ENCODE results near the gene LRMDA.

The LRMDA gene

GRCh38 chr10:75887992-75888680 lies 456.7 kb downstream of the LRMDA start:
- no peak for DNase-seq (ENCODE audit: low read depth in 1 of 2, low spot score in 1 of 2)

DNA sequence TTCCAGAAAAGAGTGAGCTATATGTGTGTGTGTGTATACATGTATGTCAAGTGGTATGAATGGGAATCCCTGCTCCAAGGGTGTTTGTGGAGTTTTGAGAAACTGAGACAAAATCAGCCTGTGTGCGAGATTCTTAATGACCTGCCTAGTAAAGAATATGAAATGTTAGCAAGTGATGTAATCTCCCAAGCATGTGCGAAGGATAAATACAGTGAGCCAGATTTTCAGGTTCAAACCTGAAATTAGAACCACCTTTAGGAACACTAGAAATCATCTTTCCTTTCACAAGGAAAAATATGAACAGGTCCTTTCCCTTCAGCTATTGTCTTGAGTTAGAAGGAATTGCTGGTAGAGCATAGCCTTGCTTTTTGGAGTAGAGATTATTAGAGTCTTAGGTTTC lies 457.6 kb downstream of the LRMDA start:
- no peak for DNase-seq (ENCODE audit: low read depth in 1 of 2, low spot score in 1 of 2)

DNA sequence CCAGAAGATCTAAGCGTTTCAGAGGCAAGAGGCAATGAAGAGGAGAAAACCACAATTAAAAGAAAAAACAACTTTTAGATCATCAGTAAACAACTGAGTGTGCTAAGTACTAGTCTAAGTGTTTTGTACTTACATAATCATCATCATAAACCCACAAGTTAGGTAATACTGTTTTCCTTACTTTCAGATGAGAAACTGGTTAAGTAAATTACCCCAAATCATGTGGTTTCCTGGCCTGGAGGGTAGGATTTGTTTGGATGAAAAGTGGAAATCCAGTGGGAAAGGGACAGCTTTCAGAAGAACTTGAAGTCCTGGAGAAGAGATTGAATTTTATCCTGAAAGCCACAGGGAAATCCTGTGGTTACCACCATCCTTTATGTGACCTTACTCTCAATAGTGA lies 463.3 kb downstream of the LRMDA start:
- DNase-seq (ENCODE audit: low read depth in 1 of 2, low spot score in 1 of 2): no peak

GRCh38 chr10:75895259-75895658 lies 463.8 kb downstream of the LRMDA start:
- DNase-seq (ENCODE audit: low read depth in 1 of 2, low spot score in 1 of 2): no peak

- DNase-seq (ENCODE audit: low read depth in 1 of 2, low spot score in 1 of 2): no peak
Observed at GRCh38 chr10:75899816-75900390, 468.5 kb downstream of the LRMDA start.

- DNase-seq (ENCODE audit: low read depth in 1 of 2, low spot score in 1 of 2): no peak
Observed at GRCh38 chr10:75902816-75903215, 471.4 kb downstream of the LRMDA start.

DNA sequence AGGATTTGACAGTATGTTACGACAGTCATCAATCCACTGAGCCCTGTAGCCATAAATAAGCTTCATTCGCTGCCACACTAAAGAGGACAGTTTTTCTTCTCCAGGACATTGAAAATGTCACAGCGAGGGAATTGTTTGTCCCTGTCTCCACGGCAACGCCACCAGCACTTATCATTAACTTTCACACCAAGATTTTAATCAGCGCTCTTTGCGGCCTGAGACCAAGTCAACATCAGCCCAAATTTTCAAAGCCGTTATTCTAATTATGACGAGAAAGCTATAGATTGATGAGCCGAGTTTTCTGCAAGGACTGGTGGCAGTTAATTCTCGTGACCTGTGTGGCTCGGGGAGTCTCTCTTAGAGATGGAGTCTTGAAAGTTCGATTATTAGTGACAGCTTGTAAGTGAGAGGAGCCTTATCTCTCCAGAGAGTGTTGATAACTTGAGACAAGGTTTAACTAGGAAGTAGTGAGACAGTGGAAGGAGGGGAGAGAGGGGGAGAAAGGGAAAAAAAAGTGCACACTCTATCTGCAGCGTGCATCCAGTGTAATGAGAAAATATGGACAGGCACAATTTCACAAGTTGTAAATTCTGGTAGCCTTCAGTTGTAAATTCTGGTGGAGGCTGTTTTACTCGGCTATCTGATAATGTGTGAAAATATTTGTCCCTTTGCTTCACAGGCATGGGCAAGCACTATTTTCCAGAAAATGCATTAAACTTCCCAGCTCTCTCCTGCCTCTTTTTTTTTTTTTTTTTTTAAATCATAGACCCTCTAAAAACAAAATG lies 473.3 kb downstream of the LRMDA start:
- DNase-seq (ENCODE audit: low read depth in 1 of 2, low spot score in 1 of 2): no peak

- DNase-seq (ENCODE audit: low read depth in 1 of 2, low spot score in 1 of 2): no peak
Observed at GRCh38 chr10:75905490-75905889, 474.1 kb downstream of the LRMDA start.

DNA sequence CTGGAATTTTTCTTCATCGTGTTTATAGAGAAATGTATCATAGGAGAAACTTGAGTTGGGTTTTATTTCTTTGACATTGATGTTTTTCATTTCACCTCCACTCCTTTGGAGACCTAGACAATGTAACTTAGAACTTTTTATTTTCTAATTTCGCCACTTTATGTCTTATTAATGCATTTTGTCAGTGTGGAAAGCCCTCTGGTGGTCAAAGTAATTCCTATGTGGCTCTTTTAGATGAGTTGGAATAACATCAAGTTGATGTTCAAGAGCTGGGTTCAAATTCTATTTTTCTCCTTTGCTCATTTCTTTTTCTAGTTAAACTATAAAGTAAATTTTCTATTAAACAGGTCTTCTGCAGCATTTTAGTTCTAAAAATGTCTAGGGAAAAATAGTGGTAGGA lies 478.6 kb downstream of the LRMDA start:
- DNase-seq (ENCODE audit: low read depth in 1 of 2, low spot score in 1 of 2): no peak

DNA sequence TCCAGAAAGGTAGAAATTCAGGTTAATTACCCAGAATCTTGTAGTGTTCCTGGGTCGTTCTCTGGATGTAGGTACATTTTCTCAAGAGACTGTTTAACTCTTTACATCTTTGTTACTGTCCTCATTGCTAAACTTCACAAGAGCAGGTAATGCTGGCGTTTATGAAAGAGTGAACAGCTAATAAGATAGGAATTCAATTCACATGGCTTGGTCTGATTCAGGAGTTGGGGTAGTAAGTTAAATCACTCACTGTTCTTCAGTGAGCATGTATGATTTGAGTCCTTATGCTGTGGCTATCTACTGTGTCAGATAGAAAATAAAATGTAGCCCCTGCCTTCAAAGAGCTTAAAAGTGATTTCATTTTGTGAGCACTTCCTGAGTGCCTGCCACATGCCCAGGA lies 480.0 kb downstream of the LRMDA start:
- no peak for DNase-seq (ENCODE audit: low read depth in 1 of 2, low spot score in 1 of 2)

DNA sequence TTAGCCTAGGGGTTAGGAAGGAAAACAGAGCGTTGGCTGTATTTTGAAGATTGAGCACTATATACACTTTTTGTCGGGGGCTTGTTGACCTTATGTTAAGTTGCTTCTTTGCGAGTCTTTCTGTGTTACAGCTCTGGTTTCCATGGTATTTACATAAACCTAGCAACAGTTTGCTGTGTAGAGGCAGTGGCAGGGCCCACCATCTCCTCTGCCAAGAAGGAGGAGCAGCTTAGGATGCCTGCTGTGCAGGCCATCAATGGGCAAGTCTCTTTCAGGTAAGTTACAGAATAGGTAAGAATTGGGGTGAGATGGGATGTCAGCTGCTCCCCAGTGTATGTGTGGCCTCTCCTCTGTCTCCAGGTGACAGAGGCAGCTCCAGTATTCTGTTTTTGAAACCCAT lies 485.5 kb downstream of the LRMDA start:
- no peak for DNase-seq (ENCODE audit: low read depth in 1 of 2, low spot score in 1 of 2)

GRCh38 chr10:75919913-75920312 lies 488.5 kb downstream of the LRMDA start:
- DNase-seq (ENCODE audit: low read depth in 1 of 2, low spot score in 1 of 2): no peak

GRCh38 chr10:75922435-75922834 lies 491.0 kb downstream of the LRMDA start:
- DNase-seq (ENCODE audit: low read depth in 1 of 2, low spot score in 1 of 2): no peak

GRCh38 chr10:75924309-75924902 lies 493.0 kb downstream of the LRMDA start:
- no peak for DNase-seq (ENCODE audit: low read depth in 1 of 2, low spot score in 1 of 2)

GRCh38 chr10:75925999-75926398 lies 494.6 kb downstream of the LRMDA start:
- DNase-seq (ENCODE audit: low read depth in 1 of 2, low spot score in 1 of 2): no peak

DNA sequence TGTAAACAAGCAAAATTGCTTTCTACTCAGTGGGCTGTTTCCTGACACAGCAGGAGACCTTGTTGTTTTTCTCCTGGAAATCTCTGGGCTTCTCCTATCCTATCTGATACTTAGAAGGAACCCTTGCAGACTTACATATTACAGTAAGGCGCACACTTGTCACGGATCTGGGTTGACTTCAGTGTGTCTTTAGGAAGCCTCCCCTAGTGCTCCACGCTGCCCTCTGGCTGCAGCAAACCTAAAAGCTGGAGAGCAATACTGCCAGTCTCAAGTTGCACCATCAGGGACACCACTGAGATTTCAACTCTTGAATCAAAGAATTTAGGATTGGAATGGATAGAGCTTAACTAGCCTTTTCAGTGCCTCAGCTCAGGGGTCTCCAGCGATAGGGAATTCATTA lies 495.3 kb downstream of the LRMDA start:
- DNase-seq (ENCODE audit: low read depth in 1 of 2, low spot score in 1 of 2): no peak

DNA sequence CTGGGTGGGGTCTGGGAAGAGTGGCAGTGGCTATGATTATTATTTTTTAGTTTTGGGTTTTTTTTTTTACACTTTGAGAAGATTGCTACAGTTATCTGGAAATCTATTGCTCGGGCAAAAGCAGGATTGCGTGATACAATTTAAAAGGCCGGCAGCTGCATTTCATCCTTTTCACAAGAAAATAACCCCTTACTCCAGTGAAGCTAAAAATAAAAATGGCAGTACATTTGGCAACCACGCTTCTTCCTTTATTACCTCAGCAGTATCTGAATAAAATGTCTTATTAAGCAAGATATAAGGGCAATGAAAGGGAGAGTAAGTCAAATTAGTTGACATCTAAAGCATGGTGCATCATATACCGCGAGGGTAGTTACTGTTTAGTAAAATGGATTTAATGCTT lies 496.8 kb downstream of the LRMDA start:
- DNase-seq (ENCODE audit: low read depth in 1 of 2, low spot score in 1 of 2): no peak

GRCh38 chr10:75929630-75930161 lies 498.3 kb downstream of the LRMDA start:
- no peak for DNase-seq (ENCODE audit: low read depth in 1 of 2, low spot score in 1 of 2)

DNA sequence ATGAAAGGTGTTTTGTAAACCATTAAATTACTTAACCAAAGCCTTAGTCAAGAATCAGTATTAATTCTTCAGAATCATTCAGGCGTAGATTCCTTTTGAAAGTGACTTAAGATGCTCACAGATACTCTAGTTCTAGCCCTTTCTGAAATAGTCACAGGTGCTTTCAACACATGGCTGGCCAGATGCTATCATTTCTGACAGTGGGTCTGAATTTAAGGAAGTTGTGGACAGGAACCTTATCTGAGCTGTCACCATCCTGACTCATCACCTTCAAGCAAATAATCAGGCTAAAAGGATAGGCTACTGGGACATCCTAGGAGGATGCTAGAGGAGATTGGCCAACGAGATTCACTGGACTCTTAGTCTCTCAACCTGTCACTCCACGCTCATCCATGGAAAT lies 501.5 kb downstream of the LRMDA start:
- no peak for DNase-seq (ENCODE audit: low read depth in 1 of 2, low spot score in 1 of 2)

GRCh38 chr10:75935240-75935639 lies 503.8 kb downstream of the LRMDA start:
- no peak for DNase-seq (ENCODE audit: low read depth in 1 of 2, low spot score in 1 of 2)

GRCh38 chr10:75935650-75936400 lies 504.4 kb downstream of the LRMDA start:
- no peak for DNase-seq (ENCODE audit: low read depth in 1 of 2, low spot score in 1 of 2)

Measured in activated T-helper 1 cell treated with anti-CD3 and anti-CD28 coated beads, Interleukin-2, amount 50 U/mL, for 16 hours (primary cell).